ENCODE data around the gene GORASP1.

Gene GORASP1

DNA sequence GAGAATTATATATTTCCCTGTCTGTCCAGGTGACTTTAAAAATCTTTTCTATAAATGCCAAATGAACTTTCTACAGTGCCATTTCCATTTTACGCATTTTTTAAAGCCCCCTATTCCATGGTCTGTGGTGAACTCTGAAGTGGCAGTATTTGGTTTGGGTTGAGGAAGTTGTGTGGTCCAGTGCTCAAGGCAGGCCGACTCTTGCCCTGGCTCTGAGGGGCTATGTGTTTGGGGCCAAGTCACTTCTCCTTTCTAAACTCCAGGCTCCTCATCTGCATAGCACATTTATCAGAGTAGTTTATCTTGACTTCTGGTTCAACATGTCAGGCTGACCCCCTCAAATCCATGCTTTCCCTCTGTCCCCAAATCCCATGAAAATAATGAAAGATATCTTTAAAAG lies 14.2 kb upstream of the GORASP1 start:
- TF ChIP-seq, protein P1, sequence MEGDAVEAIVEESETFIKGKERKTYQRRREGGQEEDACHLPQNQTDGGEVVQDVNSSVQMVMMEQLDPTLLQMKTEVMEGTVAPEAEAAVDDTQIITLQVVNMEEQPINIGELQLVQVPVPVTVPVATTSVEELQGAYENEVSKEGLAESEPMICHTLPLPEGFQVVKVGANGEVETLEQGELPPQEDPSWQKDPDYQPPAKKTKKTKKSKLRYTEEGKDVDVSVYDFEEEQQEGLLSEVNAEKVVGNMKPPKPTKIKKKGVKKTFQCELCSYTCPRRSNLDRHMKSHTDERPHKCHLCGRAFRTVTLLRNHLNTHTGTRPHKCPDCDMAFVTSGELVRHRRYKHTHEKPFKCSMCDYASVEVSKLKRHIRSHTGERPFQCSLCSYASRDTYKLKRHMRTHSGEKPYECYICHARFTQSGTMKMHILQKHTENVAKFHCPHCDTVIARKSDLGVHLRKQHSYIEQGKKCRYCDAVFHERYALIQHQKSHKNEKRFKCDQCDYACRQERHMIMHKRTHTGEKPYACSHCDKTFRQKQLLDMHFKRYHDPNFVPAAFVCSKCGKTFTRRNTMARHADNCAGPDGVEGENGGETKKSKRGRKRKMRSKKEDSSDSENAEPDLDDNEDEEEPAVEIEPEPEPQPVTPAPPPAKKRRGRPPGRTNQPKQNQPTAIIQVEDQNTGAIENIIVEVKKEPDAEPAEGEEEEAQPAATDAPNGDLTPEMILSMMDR (IDR thresholded peaks at IDR 0.05; ENCODE audit: low read depth, low read length) = no peak
- no peak for DNase-seq (ENCODE audit: extremely low read depth, low read depth)

- DNase-seq (ENCODE audit: extremely low read depth, low read depth) = no peak
- TF ChIP-seq, protein P1 (IDR thresholded peaks at IDR 0.05; ENCODE audit: low read depth, low read length) = no peak
Observed at GRCh38 chr3:39118931-39119660, 11.7 kb upstream of the GORASP1 start.

DNA sequence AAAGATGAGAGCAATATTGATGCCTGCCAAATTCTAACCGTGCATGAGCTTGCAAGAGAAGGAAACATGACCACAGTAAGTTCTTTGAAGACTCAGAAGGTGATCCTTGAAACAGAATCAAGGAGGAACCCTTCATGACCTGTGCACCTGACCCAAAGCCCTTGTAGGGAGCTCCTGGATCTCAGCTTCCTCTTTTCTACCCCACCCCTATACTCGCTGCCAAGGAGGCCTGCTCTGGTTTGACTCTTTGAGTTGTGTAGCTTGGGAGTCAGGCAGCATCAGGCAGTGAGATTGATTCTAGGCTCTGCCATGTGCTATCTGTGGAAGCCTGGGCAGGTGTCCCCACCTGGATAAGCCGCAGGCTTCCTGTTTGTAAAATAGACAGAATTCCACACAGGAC lies 10.7 kb upstream of the GORASP1 start:
- DNase-seq (ENCODE audit: extremely low read depth, low read depth) = no peak
- TF ChIP-seq, protein P1 (IDR thresholded peaks at IDR 0.05; ENCODE audit: low read depth, low read length) = no peak

GRCh38 chr3:39115870-39116269 lies 8.4 kb upstream of the GORASP1 start:
- DNase-seq (ENCODE audit: extremely low read depth, low read depth) = no peak
- TF ChIP-seq, protein P1 (IDR thresholded peaks at IDR 0.05; ENCODE audit: low read depth, low read length) = no peak

DNA sequence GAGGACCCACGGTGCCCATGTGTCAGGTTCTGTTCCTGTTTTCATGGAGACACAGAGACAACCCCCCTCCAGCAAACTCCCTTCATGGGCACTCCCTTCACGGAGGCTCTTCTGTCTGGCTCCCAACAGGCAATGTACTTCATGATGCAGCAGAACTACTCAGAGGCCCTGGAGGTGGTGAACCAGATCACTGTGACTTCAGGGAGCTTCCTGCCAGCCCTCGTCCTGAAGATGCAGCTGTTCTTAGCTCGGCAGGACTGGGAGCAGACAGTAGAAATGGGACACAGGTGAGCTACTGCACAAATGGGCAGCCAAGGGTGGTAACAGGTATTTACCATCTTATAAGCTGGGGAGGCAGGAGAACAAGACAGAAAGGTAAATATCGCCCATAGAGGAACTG lies 7.0 kb upstream of the GORASP1 start:
- DNase-seq (ENCODE audit: extremely low read depth, low read depth) = no peak
- TF ChIP-seq, protein P1 (IDR thresholded peaks at IDR 0.05; ENCODE audit: low read depth, low read length) = no peak

DNA sequence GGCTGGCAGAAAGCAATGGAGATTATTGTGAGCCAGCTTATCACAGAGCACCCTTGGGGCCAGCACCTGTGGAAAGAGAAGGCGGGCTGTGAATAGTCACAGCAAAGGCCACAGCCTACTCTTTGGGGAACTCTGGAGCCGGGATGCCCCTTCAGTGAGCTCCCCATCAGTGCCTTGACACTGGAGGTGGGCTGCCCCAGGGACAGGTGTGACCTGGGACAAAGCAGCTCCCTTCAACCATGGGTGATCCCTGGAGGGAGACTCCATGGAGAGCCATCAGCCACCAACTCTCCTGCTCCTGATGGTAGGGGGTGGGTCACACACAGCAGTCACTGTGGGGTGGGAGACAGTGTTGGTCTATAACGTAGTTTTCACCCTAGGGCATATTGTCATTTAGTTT lies 5.9 kb upstream of the GORASP1 start:
- TF ChIP-seq, protein P1 (IDR thresholded peaks at IDR 0.05; ENCODE audit: low read depth, low read length) = no peak
- DNase-seq (ENCODE audit: extremely low read depth, low read depth) = no peak

DNA sequence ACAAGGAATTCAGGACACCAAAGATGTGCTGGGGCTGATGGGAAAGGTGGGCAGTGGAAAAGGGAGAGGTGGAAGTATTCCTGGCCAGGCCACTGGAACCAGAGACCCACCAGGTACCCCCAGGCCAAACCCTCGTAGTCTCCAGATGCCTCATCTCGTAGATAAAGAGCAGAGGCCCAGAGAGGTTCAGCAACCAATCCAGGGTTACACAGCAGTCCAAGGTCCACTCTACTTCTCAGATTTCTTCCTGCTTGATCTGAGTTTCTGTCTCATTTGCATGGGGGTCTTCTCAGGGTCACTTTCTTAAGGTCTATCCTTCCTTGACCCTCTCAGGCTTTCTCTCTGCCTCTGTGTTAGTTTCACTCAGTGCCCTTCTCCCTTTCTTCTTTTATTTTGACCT lies 5.1 kb upstream of the GORASP1 start:
- DNase-seq (ENCODE audit: extremely low read depth, low read depth) = no peak
- TF ChIP-seq, protein P1 (IDR thresholded peaks at IDR 0.05; ENCODE audit: low read depth, low read length) = no peak

All from AG09319 (cell line).